A673 (cell line): Measurements from ENCODE around the gene PRKD3.

Experiments used
- CTCF ChIP-seq: fragments of 300-800, 200-600 bp; sonication (generic); conservative IDR thresholded peaks from 2 replicates; pipeline ENCODE4 v1.5.1; 2017; ENCODE audit warnings: low read depth, mild to moderate bottlenecking, antibody characterized with exemption, low read length, moderate library complexity, mixed read lengths
- EZH2 ChIP-seq: fragments of 200-600 bp; sonication (generic); IDR thresholded peaks from 2 replicates; pipeline ENCODE4 v1.6.1; 2017; ENCODE audit warnings: borderline replicate concordance, low read depth, mild to moderate bottlenecking, mixed read lengths, antibody characterized with exemption, low read length; ENCODE audit not compliant: poor library complexity, severe bottlenecking

DNA sequence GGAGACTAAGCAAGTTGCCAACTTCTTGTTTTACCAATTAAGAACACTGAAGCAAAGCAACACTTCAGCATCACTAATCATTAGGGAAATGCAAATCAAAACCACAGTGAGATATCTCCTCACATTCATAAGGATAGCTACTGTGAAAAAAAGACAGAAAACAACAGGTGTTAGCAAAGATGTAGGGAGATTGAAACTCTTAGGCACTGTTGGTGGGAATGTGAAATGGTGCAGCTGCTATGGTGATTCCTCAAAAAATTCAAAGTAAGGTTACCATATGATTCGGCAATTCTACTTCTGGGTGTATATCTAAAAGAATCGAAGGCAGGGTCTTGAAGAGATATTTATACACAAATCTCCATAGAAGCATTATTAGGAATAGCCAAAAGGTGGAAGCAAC, 8.6 kb upstream of the PRKD3 start:
- no peak for TF ChIP-seq CTCF
- TF ChIP-seq EZH2 = no peak
